HG02759 (cell line): ENCODE measurements around the gene BDP1.
A peak's percentile ranks its signal among the peaks of the same experiment; 100 is the strongest.
"Not testable (repeated sequence)": the region's sequence is repeated elsewhere in the genome, so short reads cannot be mapped to it uniquely, and the experiment has no call there.

ENCODE experiments used
- ATAC-seq: cut with Tn5 transposase; IDR thresholded peaks from one replicate; pipeline ENCODE4 v1.9.1; 2021; ENCODE audit warnings: mild to moderate bottlenecking, moderate library complexity; ENCODE audit not compliant: unreplicated experiment

The BDP1 gene

GRCh38 chr5:71455427-71456361 lies at the start of gene BDP1:
BDP1 (plus strand) TSS chr5:71455651; CDS start chr5:71455878, 227 bp downstream.
- peak; percentile 93 for ATAC-seq

- not testable (repeated sequence) for ATAC-seq
Observed at GRCh38 chr5:71410088-71410487, 45.4 kb upstream of the BDP1 start.

GRCh38 chr5:71415626-71416025 lies 39.8 kb upstream of the BDP1 start:
- ATAC-seq = not testable (repeated sequence)

- ATAC-seq = not testable (repeated sequence)
Observed at GRCh38 chr5:71418026-71418425, 37.4 kb upstream of the BDP1 start.

GRCh38 chr5:71421278-71421677 lies 34.2 kb upstream of the BDP1 start:
- not testable (repeated sequence) for ATAC-seq

- not testable (repeated sequence) for ATAC-seq
Observed at GRCh38 chr5:71423896-71424295, 31.6 kb upstream of the BDP1 start.

- ATAC-seq = not testable (repeated sequence)
Observed at GRCh38 chr5:71426686-71427474, 28.6 kb upstream of the BDP1 start.

- not testable (repeated sequence) for ATAC-seq
Observed at GRCh38 chr5:71432410-71432809, 23.0 kb upstream of the BDP1 start.

- ATAC-seq = not testable (repeated sequence)
Observed at GRCh38 chr5:71434825-71435224, 20.6 kb upstream of the BDP1 start.

GRCh38 chr5:71441564-71441963 lies 13.9 kb upstream of the BDP1 start:
- not testable (repeated sequence) for ATAC-seq

- ATAC-seq = not testable (repeated sequence)
Observed at GRCh38 chr5:71443891-71444290, 11.6 kb upstream of the BDP1 start.

- not testable (repeated sequence) for ATAC-seq
Observed at GRCh38 chr5:71445015-71445414, 10.4 kb upstream of the BDP1 start.

- ATAC-seq = not testable (repeated sequence)
Observed at GRCh38 chr5:71445523-71446152, 9.8 kb upstream of the BDP1 start.

- not testable (repeated sequence) for ATAC-seq
Observed at GRCh38 chr5:71446540-71447216, 8.8 kb upstream of the BDP1 start.

- ATAC-seq = peak; percentile 96
Observed at GRCh38 chr5:71447218-71447808, 8.1 kb upstream of the BDP1 start.

- ATAC-seq = no peak
Observed at GRCh38 chr5:71452876-71453275, 2.6 kb upstream of the BDP1 start.

- ATAC-seq = no peak
Observed at GRCh38 chr5:71454913-71455312, 538 bp upstream of the BDP1 start.

- no peak for ATAC-seq
Observed at GRCh38 chr5:71456362-71456743, 902 bp downstream of the BDP1 start.

- no peak for ATAC-seq
Observed at GRCh38 chr5:71457106-71457505, 1.7 kb downstream of the BDP1 start.

- ATAC-seq = no peak
Observed at GRCh38 chr5:71460693-71461092, 5.2 kb downstream of the BDP1 start.
